Airway epithelial cell (primary cell): Measurements from ENCODE around the gene PKM. TPM values are rescaled to one million over a fixed set of nuclear protein-coding genes. Genes with fewer than 3 reads are reported as not detected.

Source experiments
- total RNA-seq: library from RNA; depleted of rRNA; stranded (reverse); fragments of >200 nt; gene quantifications from 2 replicates; pipeline ENCODE4 v1.2.3, GENCODE V29; 2015

PKM gene
- 1,783 and 1,936 TPM in 2 replicates for total RNA-seq

GRCh38 chr15:72231066-72231832 lies at the start of gene PKM:
Gene PKM, minus strand, starts transcription at chr15:72231190. Its CDS starts 12,093 bp downstream, at chr15:72219097.

GRCh38 chr15:72272213-72272996 lies 41.4 kb upstream of the PKM start, which contains the start of gene PARP6:
Gene PARP6, minus strand, starts transcription at chr15:72272554. Its CDS starts 5,077 bp downstream, at chr15:72267477.

GRCh38 chr15:72197460-72198355 lies 33.3 kb downstream of the PKM start, which contains the start of gene GRAMD2A:
Gene GRAMD2A, minus strand, starts transcription at chr15:72197787.

Other genes starting within 250 kb of the PKM start
- 15.6 and 21.5 TPM in 2 replicates for gene MYO9A, start 113.0 kb downstream of the PKM start, total RNA-seq
- gene SENP8, start 112.8 kb downstream of the PKM start, total RNA-seq, result 3.0 and 3.5 TPM in 2 replicates
- gene GRAMD2A, start 33.4 kb downstream of the PKM start, total RNA-seq, result 7.3 and 10.2 TPM in 2 replicates
- 7.5 and 11.1 TPM in 2 replicates for gene PARP6, start 41.4 kb upstream of the PKM start, total RNA-seq
- gene CELF6, start 89.0 kb upstream of the PKM start, total RNA-seq, result 0.35 TPM in 1 of 2 replicates, not detected in the other
- 43.8 and 44.4 TPM in 2 replicates for gene HEXA, start 144.8 kb upstream of the PKM start, total RNA-seq
- not detected in 2 replicates for gene TMEM202, start 167.1 kb upstream of the PKM start, total RNA-seq
- gene ARIH1, start 243.1 kb upstream of the PKM start, total RNA-seq, result 27.9 and 43.6 TPM in 2 replicates